Uterus (tissue), 4 donors: ENCODE measurements around the gene WDFY4. TPM values are rescaled to one million over a fixed set of nuclear protein-coding genes. Genes with fewer than 3 reads are reported as not detected.

Source experiments
- DNase-seq, 2 donors: peaks; one replicate each; pipeline ENCODE4 v3.0.0-alpha.2; 2019 to 2020
- H3K27ac ChIP-seq, 2 donors: fragments of 200-600 bp; sonication (generic); 1 replicate in 1 of 2; 2 replicates in 1 of 2; pipeline ENCODE4 v1.5.1; 2016 to 2018
- H3K27me3 ChIP-seq, 2 donors: fragments of 200-600 bp; sonication (generic); one replicate each; pipeline ENCODE4 v1.5.1; 2018 to 2019; ENCODE audit warnings: control low read depth in 1 of 2
- H3K36me3 ChIP-seq, 2 donors: fragments of 200-600 bp; sonication (generic); one replicate each; pipeline ENCODE4 v1.5.1; 2019; ENCODE audit warnings: control low read depth in 1 of 2
- H3K4me1 ChIP-seq, 2 donors: fragments of 200-600 bp; sonication (generic); one replicate each; pipeline ENCODE4 v1.5.1; 2018 to 2019; ENCODE audit warnings: control low read depth in 1 of 2
- H3K4me3 ChIP-seq, 2 donors: fragments of 200-600 bp; sonication (generic); 1 replicate in 1 of 2; 2 replicates in 1 of 2; pipeline ENCODE4 v1.5.1; 2018 to 2019; ENCODE audit warnings: mild to moderate bottlenecking in 1 of 2
- H3K9me3 ChIP-seq, 2 donors: fragments of 200-600 bp; sonication (generic); one replicate each; pipeline ENCODE4 v1.5.1; 2019; ENCODE audit warnings: control low read depth in 1 of 2
- CTCF ChIP-seq, 4 experiments: fragments of 200-600 bp in 2 of 4; fragments of 450-650 bp in 2 of 4; sonication (generic) in 2 of 4; IDR thresholded peaks; one replicate each; pipeline ENCODE4 v1.5.1; 2016 to 2019; ENCODE audit warnings: antibody characterized with exemption in 4 of 4, mild to moderate bottlenecking in 2 of 4, moderate library complexity in 1 of 4
- POLR2A ChIP-seq, 2 donors: fragments of 450-650 bp; IDR thresholded peaks; one replicate each; pipeline ENCODE4 v1.6.1; 2016; ENCODE audit warnings: antibody characterized with exemption in 2 of 2, mild to moderate bottlenecking in 1 of 2, moderate library complexity in 1 of 2
- intact Hi-C: fragments of 100-400 bp; cut with DNase I; formaldehyde crosslinking; loops from one replicate; pipeline ENCODE4 v1.15.1; 2023; ENCODE audit warnings: low total_unique reads
- total RNA-seq, 4 donors: library from RNA; depleted of rRNA in 3 of 4; stranded (reverse); fragments of >200 nt in 3 of 4; gene quantifications; one replicate each; pipeline versions ENCODE4 v1.1.0 to v1.2.4, GENCODE V29; 2014 to 2023
- donor health status: DM: yes; HTN: yes; CAD: no.

Gene WDFY4
- total RNA-seq, 4 donors from 2014 or later, result 0.26 to 5.2 (median 1.2) TPM

- H3K27ac ChIP-seq, result no peak overlapping the region
- intact Hi-C loops, result no loop called here
- no peak for DNase-seq
- H3K9me3 ChIP-seq, result no peaks in the 10 kb centered on the region
- TF ChIP-seq CTCF (IDR thresholded peaks at IDR 0.05) (no peak), POLR2A (IDR thresholded peaks at IDR 0.05) (no peak)
- H3K4me1 ChIP-seq, result no peaks in the 10 kb centered on the region
- no peak overlapping the region for H3K4me3 ChIP-seq
- H3K27me3 ChIP-seq, result no peaks in the 10 kb centered on the region
- H3K36me3 ChIP-seq, result no peaks in the 10 kb centered on the region
Observed at GRCh38 chr10:48817141-48817540, 132.5 kb downstream of the WDFY4 start.

GRCh38 chr10:48818081-48818480 is 133.4 kb downstream of the WDFY4 start:
- no peak for DNase-seq
- intact Hi-C loops, result no loop called here
- no peaks in the 10 kb centered on the region for H3K27me3 ChIP-seq
- H3K27ac ChIP-seq, result no peak overlapping the region
- H3K36me3 ChIP-seq, result no peaks in the 10 kb centered on the region
- no peaks in the 10 kb centered on the region for H3K4me1 ChIP-seq
- H3K4me3 ChIP-seq, result no peak overlapping the region
- TF ChIP-seq CTCF (IDR thresholded peaks at IDR 0.05), result no peak
- TF ChIP-seq POLR2A (IDR thresholded peaks at IDR 0.05), result no peak
- H3K9me3 ChIP-seq, result no peaks in the 10 kb centered on the region

- TF ChIP-seq POLR2A (IDR thresholded peaks at IDR 0.05) (no peak), CTCF (IDR thresholded peaks at IDR 0.05) (no peak)
- Histone ChIP-seq H3K4me1 (no peaks in the 10 kb centered on the region), H3K27me3 (no peaks in the 10 kb centered on the region), H3K27ac (no peak overlapping the region), H3K36me3 (no peaks in the 10 kb centered on the region), H3K9me3 (no peaks in the 10 kb centered on the region), H3K4me3 (no peak overlapping the region)
- intact Hi-C loops, result no loop called here
- no peak for DNase-seq
Observed at GRCh38 chr10:48818861-48819520, 134.3 kb downstream of the WDFY4 start.

- H3K9me3 ChIP-seq, result no peaks in the 10 kb centered on the region
- H3K27ac ChIP-seq, result no peak overlapping the region
- H3K4me1 ChIP-seq, result no peaks in the 10 kb centered on the region
- TF ChIP-seq CTCF (IDR thresholded peaks at IDR 0.05) (no peak), POLR2A (IDR thresholded peaks at IDR 0.05) (no peak)
- intact Hi-C loops, result no loop called here
- no peaks in the 10 kb centered on the region for H3K27me3 ChIP-seq
- no peak overlapping the region for H3K4me3 ChIP-seq
- no peaks in the 10 kb centered on the region for H3K36me3 ChIP-seq
- DNase-seq, result no peak
Observed at GRCh38 chr10:48819783-48820182, 135.1 kb downstream of the WDFY4 start.

- no peak for DNase-seq
- Histone ChIP-seq H3K27ac (no peak overlapping the region), H3K4me1 (no peaks in the 10 kb centered on the region), H3K27me3 (no peaks in the 10 kb centered on the region), H3K36me3 (no peaks in the 10 kb centered on the region), H3K4me3 (no peak overlapping the region), H3K9me3 (no peaks in the 10 kb centered on the region)
- TF ChIP-seq POLR2A (IDR thresholded peaks at IDR 0.05) (no peak), CTCF (IDR thresholded peaks at IDR 0.05) (no peak)
- intact Hi-C loops, result no loop called here
Observed at GRCh38 chr10:48820231-48820630, 135.6 kb downstream of the WDFY4 start.
